Measurements from ENCODE around the gene RABIF.
A peak's percentile ranks its signal among the peaks of the same experiment; 100 is the strongest.

The RABIF gene

GRCh38 chr1:202880062-202880461 lies 8.9 kb downstream of the RABIF start:
- DNase-seq (ENCODE audit: low spot score), result no peak
- in situ Hi-C loops (cut with MboI; ENCODE audit: low sequenced_read_pairs, unreplicated experiment), result no loop called here
- TF ChIP-seq CTCF (IDR thresholded peaks at IDR 0.05; ENCODE audit: borderline replicate concordance, control extremely low read depth, extremely low read depth, insufficient read depth, missing control alignments), result no peak

- no peak for DNase-seq (ENCODE audit: low spot score)
- in situ Hi-C loops (cut with MboI; ENCODE audit: low sequenced_read_pairs, unreplicated experiment), result no loop called here
- TF ChIP-seq CTCF (IDR thresholded peaks at IDR 0.05; ENCODE audit: borderline replicate concordance, control extremely low read depth, extremely low read depth, insufficient read depth, missing control alignments), result no peak
Measured at GRCh38 chr1:202879128-202879527, 9.8 kb downstream of the RABIF start.

- in situ Hi-C loops (cut with MboI; ENCODE audit: low sequenced_read_pairs, unreplicated experiment), result no loop called here
- no peak for TF ChIP-seq CTCF (IDR thresholded peaks at IDR 0.05; ENCODE audit: borderline replicate concordance, control extremely low read depth, extremely low read depth, insufficient read depth, missing control alignments)
- DNase-seq (ENCODE audit: low spot score), result no peak
Measured at GRCh38 chr1:202873026-202873425, 15.9 kb downstream of the RABIF start.

DNA sequence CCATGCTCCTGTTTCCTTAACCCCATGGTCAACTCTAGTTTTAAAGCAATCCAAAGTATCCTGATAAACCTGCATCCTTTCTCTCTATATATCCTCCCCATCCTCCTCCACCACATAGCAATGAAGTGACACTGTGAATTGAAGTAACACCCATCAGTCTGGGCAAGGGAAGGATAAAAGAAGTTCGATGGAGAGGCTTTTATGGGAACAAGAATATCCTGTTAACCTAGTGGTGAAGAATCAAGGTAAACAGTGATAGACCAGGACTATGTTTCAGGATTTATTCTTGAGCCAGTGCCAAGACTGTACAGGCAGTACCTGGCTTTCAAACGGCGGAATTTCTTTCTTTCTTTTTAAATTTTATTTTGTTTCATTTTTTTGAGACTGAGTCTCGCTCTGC lies 17.6 kb downstream of the RABIF start:
- in situ Hi-C loops (cut with MboI; ENCODE audit: low sequenced_read_pairs, unreplicated experiment), result no loop called here
- TF ChIP-seq CTCF (IDR thresholded peaks at IDR 0.05; ENCODE audit: borderline replicate concordance, control extremely low read depth, extremely low read depth, insufficient read depth, missing control alignments), result no peak

DNA sequence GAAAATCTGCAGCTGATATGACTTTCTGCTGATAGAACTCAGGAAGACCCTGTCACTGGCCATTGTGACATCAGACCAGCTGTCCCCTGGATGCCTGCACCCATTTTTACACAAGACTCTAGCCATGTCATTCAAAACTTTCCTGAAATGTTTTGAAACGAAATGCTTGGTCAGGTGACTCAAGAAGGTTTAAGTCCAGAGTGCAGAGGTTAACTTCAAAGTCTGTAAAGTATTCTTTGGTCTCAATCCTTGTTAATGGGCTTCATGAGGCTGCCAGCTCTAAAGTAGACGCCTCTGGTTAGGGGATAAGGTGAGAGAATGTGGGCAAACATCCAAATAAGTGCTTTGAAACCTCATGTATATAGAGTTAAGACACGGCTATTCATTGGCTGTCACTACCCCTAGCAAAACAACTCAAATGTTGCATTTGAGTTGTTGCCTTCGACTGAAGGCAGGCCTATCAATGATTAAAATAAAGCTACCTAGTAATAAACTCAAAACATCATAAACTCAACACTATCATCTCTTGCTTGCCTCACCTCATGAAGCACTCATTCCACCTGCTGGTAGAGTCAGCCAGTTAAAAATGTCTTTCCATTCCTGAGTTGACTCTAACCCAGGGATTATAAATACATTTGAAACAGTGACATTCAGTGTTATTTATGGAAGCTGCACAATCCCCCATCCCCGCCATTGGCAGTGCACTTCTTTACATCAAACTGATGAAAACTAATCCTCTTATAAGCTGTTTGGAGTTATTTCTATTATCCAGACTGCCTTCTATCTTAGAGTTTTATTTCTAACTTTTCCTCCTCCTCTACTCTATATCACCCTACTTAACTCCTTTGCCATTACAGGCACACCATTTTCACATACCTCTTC lies 26.0 kb downstream of the RABIF start:
- in situ Hi-C loops (cut with MboI; ENCODE audit: low sequenced_read_pairs, unreplicated experiment), result no loop called here
- DNase-seq (ENCODE audit: low spot score), result no peak
- no peak for TF ChIP-seq CTCF (IDR thresholded peaks at IDR 0.05; ENCODE audit: borderline replicate concordance, control extremely low read depth, extremely low read depth, insufficient read depth, missing control alignments)

More for the DNA sequence above, 17.6 kb downstream of the RABIF start:
- no peak for DNase-seq (ENCODE audit: low spot score)

- TF ChIP-seq CTCF (IDR thresholded peaks at IDR 0.05; ENCODE audit: borderline replicate concordance, control extremely low read depth, extremely low read depth, insufficient read depth, missing control alignments), result no peak
- peak; percentile 94 for DNase-seq (ENCODE audit: low spot score)
- in situ Hi-C loops (cut with MboI; ENCODE audit: low sequenced_read_pairs, unreplicated experiment), result no loop called here
Measured at GRCh38 chr1:202861420-202862132, 27.4 kb downstream of the RABIF start.
